ENCODE results near the gene DPYD.

The DPYD gene

GRCh38 chr1:97160818-97161217 is 760.0 kb downstream of the DPYD start:
- DNase-seq (ENCODE audit: low spot score) (no peak), FAIRE-seq (no peak)

GRCh38 chr1:97159342-97159741 is 761.5 kb downstream of the DPYD start:
- no peak for FAIRE-seq
- no peak for DNase-seq (ENCODE audit: low spot score)

GRCh38 chr1:97158691-97159096 is 762.1 kb downstream of the DPYD start:
- FAIRE-seq: no peak
- no peak for DNase-seq (ENCODE audit: low spot score)

- no peak for FAIRE-seq
- DNase-seq (ENCODE audit: low spot score): no peak
Observed at GRCh38 chr1:97157991-97158390, 762.8 kb downstream of the DPYD start.

- DNase-seq (ENCODE audit: low spot score): no peak
Observed at GRCh38 chr1:97151651-97152050, 769.2 kb downstream of the DPYD start.

GRCh38 chr1:97145321-97145956 is 775.4 kb downstream of the DPYD start:
- FAIRE-seq (peak; percentile 84), DNase-seq (ENCODE audit: low spot score) (peak; percentile 35)

More at GRCh38 chr1:97151651-97152050, 769.2 kb downstream of the DPYD start:
- FAIRE-seq: no peak

- FAIRE-seq (peak; percentile 97), DNase-seq (ENCODE audit: low spot score) (peak; percentile 80)
Observed at GRCh38 chr1:97144527-97144926, 776.3 kb downstream of the DPYD start.

GRCh38 chr1:97143236-97143882 is 777.5 kb downstream of the DPYD start:
- DNase-seq (ENCODE audit: low spot score) (peak; percentile 55), FAIRE-seq (peak; percentile 89)

- no peak for FAIRE-seq
- DNase-seq (ENCODE audit: low spot score): no peak
Observed at GRCh38 chr1:97140611-97141010, 780.2 kb downstream of the DPYD start.

GRCh38 chr1:97139512-97139911 is 781.3 kb downstream of the DPYD start:
- DNase-seq (ENCODE audit: low spot score) (no peak), FAIRE-seq (no peak)

- FAIRE-seq: no peak
Observed at GRCh38 chr1:97138515-97139032, 782.3 kb downstream of the DPYD start.

GRCh38 chr1:97137862-97138514 is 782.8 kb downstream of the DPYD start:
- DNase-seq (ENCODE audit: low spot score) (peak; percentile 52), FAIRE-seq (peak; percentile 70)

More at GRCh38 chr1:97138515-97139032, 782.3 kb downstream of the DPYD start:
- DNase-seq (ENCODE audit: low spot score): no peak

- no peak for DNase-seq (ENCODE audit: low spot score)
- FAIRE-seq: no peak
Observed at GRCh38 chr1:97136996-97137395, 783.8 kb downstream of the DPYD start.

- DNase-seq (ENCODE audit: low spot score): no peak
- no peak for FAIRE-seq
Observed at GRCh38 chr1:97135972-97136371, 784.9 kb downstream of the DPYD start.

- FAIRE-seq (no peak), DNase-seq (ENCODE audit: low spot score) (no peak)
Observed at GRCh38 chr1:97128426-97128825, 792.4 kb downstream of the DPYD start.

- DNase-seq (ENCODE audit: low spot score) (no peak), FAIRE-seq (no peak)
Observed at GRCh38 chr1:97123717-97124431, 797.0 kb downstream of the DPYD start.

GRCh38 chr1:97120806-97121205 is 800.0 kb downstream of the DPYD start:
- FAIRE-seq: no peak
- no peak for DNase-seq (ENCODE audit: low spot score)

- DNase-seq (ENCODE audit: low spot score) (no peak), FAIRE-seq (no peak)
Observed at GRCh38 chr1:97119260-97120158, 801.3 kb downstream of the DPYD start.

GRCh38 chr1:97114842-97115241 is 806.0 kb downstream of the DPYD start:
- FAIRE-seq: no peak
- no peak for DNase-seq (ENCODE audit: low spot score)

- FAIRE-seq: no peak
- DNase-seq (ENCODE audit: low spot score): no peak
Observed at GRCh38 chr1:97112442-97112841, 808.4 kb downstream of the DPYD start.

- peak; percentile 15 for DNase-seq (ENCODE audit: low spot score)
- FAIRE-seq: no peak
Observed at GRCh38 chr1:97108179-97108578, 812.7 kb downstream of the DPYD start.
